Measurements from ENCODE around the gene ANKRD65.

ANKRD65 gene

GRCh38 chr1:1441002-1441888 lies 20.2 kb upstream of the ANKRD65 start:
- DNase-seq = no peak

DNA sequence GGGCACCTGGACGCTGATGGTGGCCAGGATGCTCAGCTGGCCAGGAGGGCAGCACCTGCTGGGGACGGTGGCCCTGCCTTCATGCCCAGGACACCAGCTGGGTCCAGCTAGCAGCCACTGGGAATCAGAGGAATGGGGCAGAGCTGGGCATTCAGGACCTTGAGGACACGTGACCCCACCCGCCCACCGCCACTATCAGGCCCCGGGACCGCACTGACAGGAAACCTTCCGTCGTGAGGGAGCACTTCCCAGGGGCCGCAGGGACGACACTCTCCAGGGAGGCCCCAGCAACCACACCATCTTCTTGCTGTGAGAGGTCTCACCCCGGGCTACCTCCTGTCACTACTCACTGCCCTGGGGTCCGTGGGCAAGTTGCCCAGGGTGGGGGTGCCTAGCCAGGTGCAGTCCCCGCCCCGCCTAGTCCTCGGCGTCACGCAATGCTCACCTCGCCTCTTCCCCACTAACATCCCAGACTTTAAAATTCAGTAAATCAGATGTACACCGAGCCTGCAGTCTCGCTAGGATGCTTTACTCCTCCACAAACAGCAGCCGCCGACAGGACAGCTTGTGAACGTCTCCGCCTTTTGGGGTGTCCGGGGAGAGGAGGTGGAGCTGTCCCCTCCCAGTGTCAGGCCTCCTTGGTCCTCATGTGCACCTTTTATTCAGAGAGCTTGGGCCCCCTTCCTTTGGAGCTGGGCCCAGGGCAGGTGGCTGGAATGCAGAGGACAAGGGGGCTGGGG lies 19.4 kb upstream of the ANKRD65 start:
- no peak for DNase-seq

- no peak for DNase-seq
Observed at GRCh38 chr1:1439546-1440261, 18.6 kb upstream of the ANKRD65 start.

DNA sequence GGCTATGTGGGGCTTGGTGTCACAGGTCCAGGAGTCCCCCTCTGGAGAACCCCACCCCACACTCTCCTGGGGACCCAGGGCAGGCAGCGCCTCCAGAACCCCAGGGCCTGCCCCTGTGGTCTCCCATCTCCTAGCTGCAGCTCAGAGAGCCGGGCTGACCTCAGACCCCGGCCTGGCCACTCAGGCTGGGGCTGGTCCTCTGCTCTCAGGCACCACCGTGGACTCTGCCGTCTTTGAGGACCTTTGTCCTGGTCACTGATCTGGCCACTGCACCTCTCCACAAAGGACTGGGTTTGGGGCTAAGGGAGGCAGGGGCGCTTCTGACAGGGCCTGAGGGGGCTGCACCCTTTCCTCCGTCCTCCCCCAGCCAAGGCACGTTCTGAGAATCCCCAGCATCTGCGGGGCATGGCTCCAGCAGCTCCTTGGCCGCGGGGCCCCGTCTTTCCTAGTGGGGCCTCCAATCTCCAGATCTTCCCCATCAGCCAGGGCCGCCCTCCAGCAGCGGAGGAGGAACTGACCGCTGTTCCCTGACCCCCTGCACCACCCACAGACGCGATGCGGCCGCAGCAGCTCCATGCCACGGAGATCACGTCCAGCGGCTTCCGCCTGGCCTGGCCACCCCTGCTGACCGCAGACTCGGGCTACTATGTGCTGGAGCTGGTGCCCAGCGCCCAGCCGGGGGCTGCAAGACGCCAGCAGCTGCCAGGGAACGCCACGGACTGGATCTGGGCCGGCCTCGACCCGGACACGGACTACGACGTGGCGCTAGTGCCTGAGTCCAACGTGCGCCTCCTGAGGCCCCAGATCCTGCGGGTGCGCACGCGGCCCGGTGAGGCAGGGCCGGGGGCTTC lies 17.7 kb upstream of the ANKRD65 start:
- DNase-seq = no peak

DNA sequence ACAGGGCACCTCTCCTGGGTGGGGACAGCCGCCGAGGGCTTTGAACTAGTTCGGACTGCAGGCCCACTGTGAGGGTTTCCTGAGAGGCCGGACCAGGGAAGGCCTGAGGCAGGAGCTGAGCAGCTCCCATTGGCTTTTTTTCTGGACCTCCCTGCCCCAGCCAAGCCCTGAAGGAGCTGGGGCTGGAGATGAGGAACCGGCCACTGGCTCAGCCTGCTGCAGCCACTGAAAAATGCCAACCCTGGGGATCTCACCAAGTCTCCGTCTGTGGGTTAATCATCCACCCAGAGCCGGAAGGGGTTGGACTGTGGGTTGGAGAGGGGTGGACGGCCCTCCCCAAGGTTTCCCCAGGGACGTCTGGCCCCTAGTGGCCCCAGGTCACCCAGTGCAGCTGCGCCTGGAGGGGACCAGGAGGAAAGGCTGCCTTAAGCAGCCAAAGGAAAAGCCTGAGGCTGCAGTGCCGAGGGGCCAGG lies 16.9 kb upstream of the ANKRD65 start:
- peak; percentile 60 for DNase-seq

GRCh38 chr1:1437033-1437903 lies 16.2 kb upstream of the ANKRD65 start:
- DNase-seq = no peak

GRCh38 chr1:1436630-1437032 lies 15.6 kb upstream of the ANKRD65 start:
- no peak for DNase-seq

- DNase-seq = no peak
Observed at GRCh38 chr1:1435911-1436629, 15.0 kb upstream of the ANKRD65 start.

- DNase-seq = no peak
Observed at GRCh38 chr1:1435106-1435903, 14.2 kb upstream of the ANKRD65 start, which contains the start of gene VWA1. TSS of gene VWA1 (plus strand) at chr1:1435690. CDS start at chr1:1435749, 59 bp downstream.

DNA sequence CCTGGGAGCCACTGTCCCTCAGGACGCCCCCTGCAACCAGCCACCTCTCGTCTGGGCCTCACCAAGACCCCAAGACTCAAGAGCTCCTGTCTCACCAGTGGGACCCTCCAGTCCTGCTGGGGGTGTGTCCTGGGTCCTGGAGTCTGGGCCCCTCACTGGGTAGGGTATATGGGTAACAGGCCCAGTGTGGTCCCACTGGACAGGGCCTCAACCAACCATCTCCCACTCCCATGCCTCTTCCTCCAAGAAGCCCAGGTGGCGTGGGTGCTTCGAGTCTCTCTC lies 13.7 kb upstream of the ANKRD65 start:
- no peak for DNase-seq

DNA sequence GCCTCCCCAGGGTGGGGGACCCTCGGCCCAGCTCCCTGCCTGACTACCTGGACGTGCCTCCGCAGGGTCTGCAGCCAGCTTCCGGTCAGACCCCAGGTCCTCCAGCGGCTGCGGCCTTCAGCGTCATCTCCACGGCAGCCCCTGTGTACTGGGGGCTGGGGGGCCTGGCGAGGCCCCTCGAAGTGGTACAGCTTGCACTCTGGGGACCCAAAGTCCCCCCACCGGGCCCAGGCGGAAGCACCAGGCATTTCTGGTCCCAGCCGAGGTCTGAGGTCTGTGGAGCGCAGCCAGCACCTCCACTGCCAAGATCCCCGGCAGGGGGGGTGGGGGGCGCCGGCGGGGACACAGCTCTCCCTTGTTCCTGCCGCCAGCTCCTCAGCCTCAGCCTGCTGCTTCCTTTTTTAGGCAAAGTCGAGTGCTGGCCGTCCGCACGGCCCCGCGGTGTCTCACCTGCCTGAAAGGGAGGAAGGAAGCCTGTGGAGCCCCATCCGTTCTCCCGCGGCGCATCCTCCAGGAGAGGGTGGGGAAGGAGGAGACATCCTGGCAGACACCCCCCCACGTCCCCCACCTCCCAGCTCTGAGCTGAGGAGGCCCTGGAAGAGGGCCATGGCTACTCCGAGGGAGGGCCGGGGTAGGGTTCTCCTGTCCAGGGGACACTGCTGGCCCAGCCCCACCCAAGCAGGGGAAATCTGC lies 13.2 kb upstream of the ANKRD65 start:
- no peak for DNase-seq

- no peak for DNase-seq
Observed at GRCh38 chr1:1433804-1434130, 12.7 kb upstream of the ANKRD65 start.

GRCh38 chr1:1432951-1433803 lies 12.1 kb upstream of the ANKRD65 start:
- DNase-seq = peak; percentile 21

DNA sequence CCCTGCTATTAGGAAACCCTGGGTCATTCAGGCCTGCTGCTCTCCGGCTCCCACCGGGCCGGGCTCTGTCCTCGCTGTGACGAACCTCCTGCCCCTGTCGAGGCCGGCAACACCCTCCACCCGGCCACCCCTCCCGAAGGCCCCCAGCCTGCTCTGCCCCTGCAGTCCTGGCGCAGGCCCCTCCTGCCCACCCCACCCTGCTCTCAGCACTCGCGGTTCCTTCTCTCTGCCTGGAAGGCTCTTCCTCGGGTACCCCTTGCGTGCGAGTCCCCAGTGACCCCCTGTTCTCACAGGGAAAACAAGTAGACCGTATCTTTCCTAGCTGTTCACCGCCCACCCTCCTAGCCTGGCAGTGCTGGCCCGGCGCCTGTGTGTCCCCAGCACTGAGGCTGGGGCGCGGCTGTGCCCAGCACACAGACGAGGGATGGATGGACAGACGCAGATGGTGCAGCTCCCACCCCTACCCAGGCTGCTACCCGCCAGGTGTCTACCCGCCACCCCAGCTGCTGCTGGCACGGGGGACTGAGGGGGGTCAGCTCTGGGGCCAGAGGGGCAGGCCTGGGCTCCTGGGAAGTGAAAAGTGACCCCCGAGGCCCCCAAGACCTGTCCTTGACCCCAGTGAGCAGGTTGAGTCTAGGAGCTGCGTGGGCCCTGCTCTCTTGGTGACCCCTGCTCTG lies 11.3 kb upstream of the ANKRD65 start:
- no peak for DNase-seq

DNA sequence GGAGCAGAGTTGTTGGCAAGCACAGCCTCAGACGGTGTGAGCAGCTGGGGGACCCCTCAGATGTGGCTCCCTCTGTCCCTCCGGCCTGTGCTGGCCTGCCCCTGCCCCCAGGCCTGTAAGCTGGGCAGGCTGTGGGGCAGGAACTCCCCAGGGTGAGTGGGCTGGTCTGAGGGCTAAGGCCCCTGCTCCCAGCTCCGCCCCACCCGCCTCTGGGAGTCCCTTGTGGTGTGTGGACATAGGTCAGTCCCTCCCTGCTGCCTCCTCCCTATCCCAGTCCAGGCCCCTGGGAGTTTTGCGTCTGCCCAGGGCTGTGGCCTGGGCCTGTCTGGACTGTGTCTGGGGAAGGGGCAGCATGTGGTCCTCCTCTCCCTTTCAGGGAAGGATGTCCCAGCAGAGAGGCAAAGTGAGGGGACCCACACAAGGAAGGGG lies 10.8 kb upstream of the ANKRD65 start:
- no peak for DNase-seq

- no peak for DNase-seq
Observed at GRCh38 chr1:1430992-1431844, 10.1 kb upstream of the ANKRD65 start.

Data from kidney glomerular epithelial cell (primary cell).